ENCODE results near the gene RNASEH2A. TPM values are rescaled to one million over a fixed set of nuclear protein-coding genes. Genes with fewer than 3 reads are reported as not detected.

Gene RNASEH2A
- total RNA-seq = 10 to 100 TPM in 1 of 3 donors, 1 to 10 TPM in 2; 5.5 to 12.4 (median 6.5) TPM
- long read RNA-seq, donor 1, transcript RNASEH2A-201 (8 exons, 2,753 nt) = major isoform, 6 of 6 reads
- long read RNA-seq, donor 1, partial matches to known transcripts = 0 of 6 reads
- long read RNA-seq, donor 1, other reads (novel, unspliced or antisense) = 0 of 6 reads
- long read RNA-seq, donor 2, transcript RNASEH2A-201 (8 exons, 2,753 nt) = major isoform, 17 of 18 reads
- long read RNA-seq, donor 2, partial matches to known transcripts = 0 of 18 reads
- long read RNA-seq, donor 2, other reads (novel, unspliced or antisense) = 1 of 18 reads

GRCh38 chr19:12806242-12807081, at the start of gene RNASEH2A:
Gene RNASEH2A, plus strand, starts transcription at chr19:12806584. Its CDS starts 90 bp downstream, at chr19:12806674.
- Histone ChIP-seq H3K9me3 (no peaks in the 10 kb centered on the region), H3K4me1 (ENCODE audit: low read depth) (peaks cover 8% of the 10 kb centered on the region), H3K4me3 (peak within 1 kb of the TSS; percentile 20), H3K36me3 (ENCODE audit: low read depth) (no peaks in the 10 kb centered on the region)
- no peak for TF ChIP-seq CTCF (IDR thresholded peaks at IDR 0.05)
- peak; percentile 87 for ATAC-seq
- intact Hi-C loops (cut with DNase I, micrococcal nuclease) = no loop called here
- DNase-seq = peak; percentile 93

GRCh38 chr19:12757544-12758274, 48.7 kb upstream of the RNASEH2A start:
- intact Hi-C loops (cut with DNase I, micrococcal nuclease) = loop anchor here in 1 of 2 donors (5.0 kb wide), 1 partner anchor 50 kb away; no protein-coding TSS in a partner anchor
- DNase-seq (peak; percentile 76 to 81 (median 79)), ATAC-seq (peak; percentile 96)
- H3K4me1 ChIP-seq (ENCODE audit: low read depth) = peaks cover 7% of the 10 kb centered on the region
- H3K4me3 ChIP-seq = no peak overlapping the region
- H3K9me3 ChIP-seq = no peaks in the 10 kb centered on the region
- TF ChIP-seq CTCF (IDR thresholded peaks at IDR 0.05) = peak; percentile 92
- H3K36me3 ChIP-seq (ENCODE audit: low read depth) = no peaks in the 10 kb centered on the region

- no peak for ATAC-seq
- Histone ChIP-seq H3K36me3 (ENCODE audit: low read depth) (no peaks in the 10 kb centered on the region), H3K4me1 (ENCODE audit: low read depth) (peaks cover 7% of the 10 kb centered on the region), H3K9me3 (no peaks in the 10 kb centered on the region), H3K4me3 (no peak overlapping the region)
- intact Hi-C loops (cut with DNase I, micrococcal nuclease) = loop anchor here (5.0 kb wide), 2 partner anchors 38 to 52 kb away; no protein-coding TSS in a partner anchor
- no peak for DNase-seq
- TF ChIP-seq CTCF (IDR thresholded peaks at IDR 0.05) = no peak
These were observed 46.7 kb upstream of the RNASEH2A start for GRCh38 chr19:12759686-12760085.

- no peak for DNase-seq
- no peak for TF ChIP-seq CTCF (IDR thresholded peaks at IDR 0.05)
- peaks cover 8% of the 10 kb centered on the region for H3K4me1 ChIP-seq (ENCODE audit: low read depth)
- H3K4me3 ChIP-seq = no peak overlapping the region
- intact Hi-C loops (cut with DNase I, micrococcal nuclease) = loop anchor here (5.0 kb wide), 1 partner anchor 34 kb away; no protein-coding TSS in a partner anchor
- H3K9me3 ChIP-seq = no peaks in the 10 kb centered on the region
- no peaks in the 10 kb centered on the region for H3K36me3 ChIP-seq (ENCODE audit: low read depth)
- ATAC-seq = no peak
These were observed 43.3 kb upstream of the RNASEH2A start for GRCh38 chr19:12763100-12763499.

GRCh38 chr19:12764698-12765097, 41.7 kb upstream of the RNASEH2A start:
- intact Hi-C loops (cut with DNase I, micrococcal nuclease) = loop anchor here (5.0 kb wide), 2 partner anchors 33 to 83 kb away; no protein-coding TSS in a partner anchor
- H3K36me3 ChIP-seq (ENCODE audit: low read depth) = no peaks in the 10 kb centered on the region
- ATAC-seq (no peak), DNase-seq (no peak)
- H3K4me3 ChIP-seq = no peak overlapping the region
- no peak for TF ChIP-seq CTCF (IDR thresholded peaks at IDR 0.05)
- H3K9me3 ChIP-seq = no peaks in the 10 kb centered on the region
- peaks cover 8% of the 10 kb centered on the region for H3K4me1 ChIP-seq (ENCODE audit: low read depth)

All from mucosa of descending colon (tissue), 3 donors.